GM21825 (cell line): ENCODE data around the gene PCDHB14.

Experiments used
- ATAC-seq: cut with Tn5 transposase; IDR thresholded peaks from one replicate; pipeline ENCODE4 v1.9.1; 2021; ENCODE audit warnings: mild to moderate bottlenecking, moderate library complexity; ENCODE audit not compliant: unreplicated experiment

The PCDHB14 gene

DNA sequence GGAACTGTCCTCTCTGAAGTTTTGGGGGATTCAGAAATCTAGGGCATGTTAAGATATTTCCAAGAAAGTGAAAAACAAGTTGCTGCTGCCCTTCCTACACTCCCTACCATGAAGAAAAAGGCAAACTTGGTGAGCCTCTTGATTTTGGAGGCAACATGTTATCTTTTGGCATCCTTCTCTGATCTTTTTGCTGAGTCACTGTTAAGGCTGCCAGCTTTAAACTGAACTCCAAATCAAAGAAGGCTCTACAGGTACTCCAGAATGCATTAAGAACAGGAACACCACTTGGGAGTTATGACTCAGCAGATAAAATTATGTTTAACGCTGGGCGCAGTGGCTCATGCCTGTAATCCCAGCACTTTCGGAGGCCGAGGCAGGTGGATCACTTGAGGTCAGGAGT, 46.1 kb downstream of the PCDHB14 start:
- no peak for ATAC-seq

DNA sequence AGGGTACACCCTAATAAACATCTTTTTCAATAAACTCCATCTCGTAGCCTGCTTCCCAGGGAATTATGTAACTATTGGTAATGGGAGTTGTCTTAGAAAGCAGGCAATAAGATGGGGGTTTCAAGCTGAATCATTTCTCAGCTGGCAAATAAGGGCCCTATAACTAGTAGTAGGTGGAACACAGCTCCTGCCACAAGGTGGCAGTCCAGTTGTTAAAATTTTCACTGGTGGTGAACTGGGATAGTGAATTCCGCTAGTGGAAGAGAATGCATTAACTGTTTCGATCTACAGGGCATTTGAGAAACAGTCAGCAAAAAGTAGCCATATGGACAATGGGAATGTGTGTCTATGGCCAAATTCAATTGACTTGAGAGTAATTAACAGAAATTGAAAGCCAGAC, 49.8 kb downstream of the PCDHB14 start:
- ATAC-seq: no peak
